Neural cell (in vitro differentiated cells): Measurements from ENCODE around the gene STX7.

Experiments
- EP300 ChIP-seq: fragments of 450-650 bp; conservative IDR thresholded peaks from 2 replicates; pipeline ENCODE4 v1.6.1; 2014; ENCODE audit warnings: antibody characterized with exemption, mild to moderate bottlenecking, moderate library complexity; ENCODE audit not compliant: poor library complexity, severe bottlenecking
- EZH2 ChIP-seq: fragments of 200-600, 300-800 bp; shearing (Covaris generic), sonication (generic); IDR thresholded peaks from 2 replicates; pipeline ENCODE4 v1.6.1; 2014; ENCODE audit warnings: antibody characterized with exemption, low read length, borderline replicate concordance, mild to moderate bottlenecking; ENCODE audit not compliant: insufficient read depth, poor library complexity, severe bottlenecking
- MXI1 ChIP-seq: fragments of 450-650 bp; conservative IDR thresholded peaks from 2 replicates; pipeline ENCODE4 v1.6.1; 2014; ENCODE audit warnings: antibody characterized with exemption, mild to moderate bottlenecking; ENCODE audit not compliant: poor library complexity, severe bottlenecking
- POLR2AphosphoS5 ChIP-seq: IDR thresholded peaks from 2 replicates; pipeline ENCODE4 v1.6.1; 2012
- RAD21 ChIP-seq: fragments of 450-650 bp; conservative IDR thresholded peaks from 2 replicates; pipeline ENCODE4 v1.6.1; 2014; ENCODE audit warnings: antibody characterized with exemption, mild to moderate bottlenecking, moderate library complexity
- SMC3 ChIP-seq: fragments of 450-650 bp; conservative IDR thresholded peaks from 2 replicates; pipeline ENCODE4 v1.6.1; 2014; ENCODE audit warnings: antibody characterized with exemption, mild to moderate bottlenecking, moderate library complexity; ENCODE audit not compliant: poor library complexity
- TAF1 ChIP-seq: IDR thresholded peaks from 2 replicates; pipeline ENCODE4 v1.6.1; 2012; ENCODE audit warnings: low read depth
- TF ChIP-seq, protein P1 (sequence below): fragments of 450-650 bp; IDR thresholded peaks from 2 replicates; pipeline ENCODE4 v1.5.1; 2014; ENCODE audit warnings: antibody characterized with exemption, mild to moderate bottlenecking, moderate library complexity; ENCODE audit not compliant: poor library complexity, severe bottlenecking
- TF ChIP-seq, protein P2 (sequence below): IDR thresholded peaks from 2 replicates; pipeline ENCODE4 v1.6.1; 2012; ENCODE audit warnings: borderline replicate concordance

DNA sequence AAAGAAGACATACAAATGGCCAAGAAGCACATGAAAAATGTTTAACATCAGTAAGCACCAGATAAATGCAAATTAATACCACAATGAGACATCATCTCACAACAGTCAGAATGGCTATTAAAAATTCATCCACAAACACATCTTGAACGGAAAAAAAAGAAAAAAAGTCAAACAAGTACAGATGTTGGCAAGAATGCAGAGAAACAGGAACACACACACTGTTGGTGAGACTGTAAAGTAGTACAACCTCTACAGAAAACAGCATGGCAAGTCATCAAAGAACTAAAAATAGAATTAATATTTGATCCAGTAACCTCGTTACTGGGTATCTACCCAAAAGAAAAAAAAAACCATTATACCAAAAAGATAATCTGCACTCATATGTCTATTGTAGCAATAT lies 6.5 kb downstream of the STX7 start:
- no peak for TF ChIP-seq RAD21
- TF ChIP-seq, protein P1, sequence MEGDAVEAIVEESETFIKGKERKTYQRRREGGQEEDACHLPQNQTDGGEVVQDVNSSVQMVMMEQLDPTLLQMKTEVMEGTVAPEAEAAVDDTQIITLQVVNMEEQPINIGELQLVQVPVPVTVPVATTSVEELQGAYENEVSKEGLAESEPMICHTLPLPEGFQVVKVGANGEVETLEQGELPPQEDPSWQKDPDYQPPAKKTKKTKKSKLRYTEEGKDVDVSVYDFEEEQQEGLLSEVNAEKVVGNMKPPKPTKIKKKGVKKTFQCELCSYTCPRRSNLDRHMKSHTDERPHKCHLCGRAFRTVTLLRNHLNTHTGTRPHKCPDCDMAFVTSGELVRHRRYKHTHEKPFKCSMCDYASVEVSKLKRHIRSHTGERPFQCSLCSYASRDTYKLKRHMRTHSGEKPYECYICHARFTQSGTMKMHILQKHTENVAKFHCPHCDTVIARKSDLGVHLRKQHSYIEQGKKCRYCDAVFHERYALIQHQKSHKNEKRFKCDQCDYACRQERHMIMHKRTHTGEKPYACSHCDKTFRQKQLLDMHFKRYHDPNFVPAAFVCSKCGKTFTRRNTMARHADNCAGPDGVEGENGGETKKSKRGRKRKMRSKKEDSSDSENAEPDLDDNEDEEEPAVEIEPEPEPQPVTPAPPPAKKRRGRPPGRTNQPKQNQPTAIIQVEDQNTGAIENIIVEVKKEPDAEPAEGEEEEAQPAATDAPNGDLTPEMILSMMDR, result no peak
- TF ChIP-seq EZH2, result no peak
- no peak for TF ChIP-seq TAF1
- TF ChIP-seq, protein P2, sequence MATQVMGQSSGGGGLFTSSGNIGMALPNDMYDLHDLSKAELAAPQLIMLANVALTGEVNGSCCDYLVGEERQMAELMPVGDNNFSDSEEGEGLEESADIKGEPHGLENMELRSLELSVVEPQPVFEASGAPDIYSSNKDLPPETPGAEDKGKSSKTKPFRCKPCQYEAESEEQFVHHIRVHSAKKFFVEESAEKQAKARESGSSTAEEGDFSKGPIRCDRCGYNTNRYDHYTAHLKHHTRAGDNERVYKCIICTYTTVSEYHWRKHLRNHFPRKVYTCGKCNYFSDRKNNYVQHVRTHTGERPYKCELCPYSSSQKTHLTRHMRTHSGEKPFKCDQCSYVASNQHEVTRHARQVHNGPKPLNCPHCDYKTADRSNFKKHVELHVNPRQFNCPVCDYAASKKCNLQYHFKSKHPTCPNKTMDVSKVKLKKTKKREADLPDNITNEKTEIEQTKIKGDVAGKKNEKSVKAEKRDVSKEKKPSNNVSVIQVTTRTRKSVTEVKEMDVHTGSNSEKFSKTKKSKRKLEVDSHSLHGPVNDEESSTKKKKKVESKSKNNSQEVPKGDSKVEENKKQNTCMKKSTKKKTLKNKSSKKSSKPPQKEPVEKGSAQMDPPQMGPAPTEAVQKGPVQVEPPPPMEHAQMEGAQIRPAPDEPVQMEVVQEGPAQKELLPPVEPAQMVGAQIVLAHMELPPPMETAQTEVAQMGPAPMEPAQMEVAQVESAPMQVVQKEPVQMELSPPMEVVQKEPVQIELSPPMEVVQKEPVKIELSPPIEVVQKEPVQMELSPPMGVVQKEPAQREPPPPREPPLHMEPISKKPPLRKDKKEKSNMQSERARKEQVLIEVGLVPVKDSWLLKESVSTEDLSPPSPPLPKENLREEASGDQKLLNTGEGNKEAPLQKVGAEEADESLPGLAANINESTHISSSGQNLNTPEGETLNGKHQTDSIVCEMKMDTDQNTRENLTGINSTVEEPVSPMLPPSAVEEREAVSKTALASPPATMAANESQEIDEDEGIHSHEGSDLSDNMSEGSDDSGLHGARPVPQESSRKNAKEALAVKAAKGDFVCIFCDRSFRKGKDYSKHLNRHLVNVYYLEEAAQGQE, result no peak
- TF ChIP-seq POLR2AphosphoS5, result no peak
- no peak for TF ChIP-seq EP300
- no peak for TF ChIP-seq MXI1
- TF ChIP-seq SMC3, result no peak
